Hematopoietic multipotent progenitor cell treated with erythropoietin and hydrocortisone succinate and interleukin-3 and kit ligand, for 17 days (in vitro differentiated cells): ENCODE data around the gene TSPAN18.
"Not testable (repeated sequence)": the region's sequence is repeated elsewhere in the genome, so short reads cannot be mapped to it uniquely, and the experiment has no call there.

Experiments used
- DNase-seq: peaks from one replicate; pipeline ENCODE4 v3.0.0-alpha.2; 2015; ENCODE audit warnings: low spot score

Gene TSPAN18

DNA sequence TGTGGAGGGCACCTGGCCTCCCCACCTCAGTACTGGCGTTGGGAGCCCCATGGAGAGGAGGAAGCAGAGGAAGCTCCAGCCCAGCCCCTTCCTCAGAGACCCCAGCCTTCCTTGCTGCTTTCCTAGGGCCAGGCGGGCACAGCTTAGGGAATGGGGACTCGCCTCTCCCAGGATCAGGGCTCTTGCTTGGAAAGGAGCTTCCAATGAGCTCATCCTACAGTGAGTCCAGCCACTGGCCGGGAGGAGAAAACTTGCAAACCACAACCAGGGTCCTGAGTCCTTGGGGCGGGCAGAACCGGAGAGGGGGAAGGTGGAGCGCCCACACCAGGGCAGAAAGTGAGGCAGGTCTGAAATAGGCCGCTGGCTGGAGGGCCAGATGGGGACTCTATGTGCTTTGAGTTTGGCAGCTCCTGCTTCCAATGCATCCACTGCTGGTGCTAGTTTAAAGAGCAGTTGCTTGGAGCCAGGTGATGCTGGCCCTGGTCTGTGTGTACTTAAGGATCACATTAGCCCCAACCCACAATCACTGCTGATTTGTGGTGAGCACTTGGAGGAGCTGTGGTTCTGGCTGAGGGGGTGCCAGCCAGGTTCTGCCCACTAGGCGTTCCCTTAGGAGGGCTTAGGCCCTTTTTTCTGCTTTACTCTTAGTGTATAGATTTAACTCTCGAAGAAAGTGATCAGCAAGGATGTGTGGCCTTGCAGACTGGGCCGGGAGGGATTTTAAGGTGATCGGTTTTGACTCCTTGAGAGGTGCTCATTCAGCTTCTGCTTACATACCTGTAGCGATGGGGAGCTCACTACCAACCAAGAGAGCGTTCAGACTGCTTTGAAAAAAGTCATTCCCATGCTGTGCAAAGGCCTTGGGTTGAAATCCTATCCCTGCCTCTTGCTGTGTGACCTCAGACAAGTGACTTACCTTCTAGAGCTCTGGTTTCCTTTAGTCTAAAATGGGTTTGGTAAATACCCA, 142.0 kb downstream of the TSPAN18 start:
- DNase-seq, result no peak

DNA sequence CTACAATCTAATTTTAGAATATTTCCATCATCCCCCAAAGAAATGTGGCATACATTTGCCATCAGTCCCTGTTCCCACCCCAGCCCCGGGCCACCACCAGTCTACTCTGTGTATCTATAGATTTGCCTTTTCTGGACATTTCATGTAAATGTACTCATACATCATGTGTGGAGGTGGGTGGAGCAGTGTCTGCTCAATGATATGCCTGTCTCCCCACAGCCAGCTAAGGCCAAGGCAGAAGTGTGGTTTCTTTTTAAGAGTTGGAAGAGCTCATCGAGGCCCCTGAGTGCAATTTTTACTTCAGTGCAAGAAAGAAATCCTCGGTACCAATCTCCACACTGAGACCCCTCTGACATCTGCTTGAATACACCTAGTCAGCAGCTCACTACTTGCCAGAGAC, 143.4 kb downstream of the TSPAN18 start:
- DNase-seq, result no peak

DNA sequence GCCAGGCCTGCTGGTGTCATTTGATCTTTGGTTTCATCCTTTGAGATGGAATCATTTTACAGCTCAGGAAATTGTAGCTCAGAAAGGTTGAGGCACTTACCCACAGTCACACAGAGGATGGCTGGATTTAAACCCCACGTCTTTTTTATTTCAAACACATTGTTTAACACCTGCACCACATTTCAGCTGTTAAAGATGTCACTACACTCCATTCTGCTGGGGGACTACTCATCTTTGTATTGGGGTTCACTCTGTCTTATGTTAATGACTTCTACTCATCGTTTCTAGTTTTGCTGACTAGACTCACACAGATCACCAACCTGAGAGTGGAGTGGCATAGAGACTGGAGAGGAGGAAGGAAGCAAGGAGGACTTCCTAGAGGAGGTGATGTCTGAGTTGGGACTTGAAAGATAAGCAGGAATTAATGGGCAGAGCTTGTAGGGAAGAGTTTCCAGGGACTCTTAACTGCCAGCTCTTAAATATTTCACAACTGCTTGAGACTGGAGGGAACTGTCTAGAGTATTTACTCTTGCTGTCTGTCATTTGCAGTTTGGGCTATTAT, 143.9 kb downstream of the TSPAN18 start:
- no peak for DNase-seq

DNA sequence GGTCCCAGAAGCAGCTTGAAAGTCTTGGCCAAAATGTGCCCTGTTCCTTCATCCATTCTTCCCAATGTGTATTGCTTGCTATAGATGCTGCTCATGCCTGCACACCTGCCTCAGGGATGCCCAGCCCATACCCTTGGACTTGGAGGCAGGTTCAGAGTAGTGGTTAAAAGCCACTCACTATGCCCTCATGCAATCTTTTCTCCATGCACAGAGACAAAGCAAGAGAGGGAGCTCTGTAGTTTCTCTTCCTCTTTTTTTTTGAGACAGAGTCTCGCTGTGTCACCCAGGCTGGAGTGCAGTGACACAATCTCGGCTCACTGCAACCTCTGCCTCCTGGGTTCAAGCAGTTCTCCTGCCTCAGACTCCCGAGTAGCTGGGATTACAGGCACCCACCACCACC, 144.9 kb downstream of the TSPAN18 start:
- DNase-seq, result not testable (repeated sequence)

DNA sequence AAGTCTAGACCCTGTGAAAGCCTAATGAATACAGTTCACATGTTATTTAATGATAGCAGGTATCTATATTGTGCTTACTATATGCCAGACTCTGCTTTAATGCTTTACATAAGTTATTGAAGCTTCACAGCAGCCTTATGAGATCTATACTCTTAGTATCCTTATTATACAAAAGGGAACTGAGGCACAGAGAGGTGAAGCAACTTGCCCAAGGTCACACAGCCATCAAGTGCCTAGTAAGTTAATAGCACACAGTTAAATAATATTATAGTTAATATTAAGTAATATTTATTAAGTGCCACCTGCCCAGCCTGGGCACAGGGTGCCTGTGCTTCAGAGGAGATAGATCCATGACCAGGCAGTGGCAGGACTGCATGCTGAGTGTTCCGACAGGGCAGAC, 145.8 kb downstream of the TSPAN18 start:
- no peak for DNase-seq

DNA sequence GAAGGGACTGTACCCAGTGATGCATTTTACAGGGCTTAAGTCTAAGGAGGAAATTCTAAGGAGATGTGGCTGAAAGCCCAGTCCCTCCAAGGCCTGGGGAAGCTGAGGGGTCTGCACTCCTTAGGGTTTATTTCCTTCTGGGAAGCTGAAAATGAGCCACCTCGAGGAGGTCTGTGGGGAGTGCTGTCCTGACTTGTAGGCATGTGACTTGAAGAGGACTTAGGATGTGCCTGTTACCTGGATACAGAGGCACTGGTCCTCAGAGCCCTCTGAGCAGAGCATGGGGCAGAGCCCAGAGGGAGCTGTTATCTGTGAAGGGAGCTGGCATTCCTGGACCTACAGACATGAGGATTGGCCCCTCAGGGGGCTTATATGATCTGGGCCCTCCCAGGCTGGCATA, 146.8 kb downstream of the TSPAN18 start:
- DNase-seq, result no peak

DNA sequence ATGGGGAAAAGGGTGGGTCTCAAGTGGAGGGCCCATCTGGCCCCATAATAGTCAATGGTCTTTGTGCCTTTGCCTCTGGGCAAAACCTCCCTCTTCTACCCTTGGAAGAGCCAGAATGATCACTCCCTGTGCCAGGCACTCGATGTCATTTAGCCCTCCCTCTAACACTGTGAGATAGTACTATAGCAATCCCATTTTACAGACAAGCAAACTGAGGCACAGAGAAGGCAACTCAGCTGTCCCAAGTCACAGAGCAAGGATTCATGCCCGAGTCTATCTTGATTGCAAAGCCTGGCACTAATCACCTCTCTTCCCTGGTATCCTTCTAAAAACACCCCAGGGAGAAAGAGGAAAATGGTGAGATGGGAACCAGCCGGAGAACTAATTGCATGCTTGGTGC, 147.5 kb downstream of the TSPAN18 start:
- no peak for DNase-seq

DNA sequence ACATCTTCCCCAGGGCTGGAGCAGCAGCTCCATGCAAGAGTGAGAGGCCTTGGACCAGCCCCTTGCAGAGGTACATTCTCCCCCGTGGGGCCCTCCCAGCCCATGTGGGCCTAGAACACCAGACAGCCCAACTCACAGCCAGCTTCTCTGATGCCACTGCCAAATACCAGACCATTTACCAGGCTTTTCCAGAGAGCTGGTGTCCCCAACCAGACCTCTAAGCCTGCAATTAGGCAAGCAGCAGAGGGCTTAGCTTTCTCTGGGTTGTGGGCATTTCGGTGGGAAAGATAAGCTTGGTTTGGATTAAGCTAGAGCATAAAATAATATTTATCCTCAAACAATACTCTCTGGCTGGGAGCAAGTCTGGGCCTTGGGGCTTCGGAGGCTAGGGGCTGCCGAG, 148.3 kb downstream of the TSPAN18 start:
- DNase-seq, result no peak

DNA sequence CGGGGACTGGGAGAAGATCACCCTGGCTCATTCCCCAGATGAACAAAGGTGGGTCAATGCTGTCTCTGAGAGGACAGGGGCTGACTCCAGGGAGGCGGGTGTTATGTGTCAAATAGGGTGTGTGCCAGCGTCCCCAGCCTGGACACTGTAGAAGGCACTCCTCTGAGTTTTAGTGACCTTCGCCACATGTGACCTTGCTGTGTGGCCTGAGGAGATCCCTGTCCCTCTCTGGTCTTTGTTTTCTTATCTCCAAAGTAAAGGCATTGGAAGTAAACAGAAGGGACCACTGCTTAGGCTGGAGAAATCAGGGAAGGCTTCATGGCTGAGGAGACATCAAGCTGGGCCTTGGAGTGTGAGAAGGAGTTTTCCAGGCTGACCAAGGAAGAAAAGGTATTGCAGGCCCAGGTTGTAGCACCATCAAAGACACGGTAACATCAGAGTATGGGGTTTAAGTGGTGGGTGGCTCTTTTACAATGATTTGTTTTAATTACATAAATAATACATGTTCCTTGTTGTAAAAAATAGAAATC, 149.5 kb downstream of the TSPAN18 start:
- no peak for DNase-seq

DNA sequence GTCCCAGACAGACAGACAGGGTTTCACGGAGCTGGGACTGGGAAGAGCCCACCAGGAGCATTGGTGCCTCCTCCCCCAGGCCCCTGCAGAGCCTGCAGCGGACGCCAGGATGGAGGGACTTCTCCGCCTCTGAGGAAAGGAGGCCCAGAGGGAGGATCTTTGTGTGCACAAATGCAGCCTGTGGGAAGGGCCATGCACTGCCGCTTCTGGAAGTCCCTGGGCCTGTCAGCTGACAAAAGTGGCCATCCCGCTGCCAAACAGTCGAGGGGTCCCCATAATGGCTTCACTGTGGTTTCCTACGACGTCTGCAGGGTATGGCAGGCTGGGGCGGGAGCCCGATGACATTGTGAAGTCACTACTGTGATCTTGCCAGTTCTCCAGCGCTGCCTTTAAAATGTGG, 150.1 kb downstream of the TSPAN18 start:
- DNase-seq, result no peak

DNA sequence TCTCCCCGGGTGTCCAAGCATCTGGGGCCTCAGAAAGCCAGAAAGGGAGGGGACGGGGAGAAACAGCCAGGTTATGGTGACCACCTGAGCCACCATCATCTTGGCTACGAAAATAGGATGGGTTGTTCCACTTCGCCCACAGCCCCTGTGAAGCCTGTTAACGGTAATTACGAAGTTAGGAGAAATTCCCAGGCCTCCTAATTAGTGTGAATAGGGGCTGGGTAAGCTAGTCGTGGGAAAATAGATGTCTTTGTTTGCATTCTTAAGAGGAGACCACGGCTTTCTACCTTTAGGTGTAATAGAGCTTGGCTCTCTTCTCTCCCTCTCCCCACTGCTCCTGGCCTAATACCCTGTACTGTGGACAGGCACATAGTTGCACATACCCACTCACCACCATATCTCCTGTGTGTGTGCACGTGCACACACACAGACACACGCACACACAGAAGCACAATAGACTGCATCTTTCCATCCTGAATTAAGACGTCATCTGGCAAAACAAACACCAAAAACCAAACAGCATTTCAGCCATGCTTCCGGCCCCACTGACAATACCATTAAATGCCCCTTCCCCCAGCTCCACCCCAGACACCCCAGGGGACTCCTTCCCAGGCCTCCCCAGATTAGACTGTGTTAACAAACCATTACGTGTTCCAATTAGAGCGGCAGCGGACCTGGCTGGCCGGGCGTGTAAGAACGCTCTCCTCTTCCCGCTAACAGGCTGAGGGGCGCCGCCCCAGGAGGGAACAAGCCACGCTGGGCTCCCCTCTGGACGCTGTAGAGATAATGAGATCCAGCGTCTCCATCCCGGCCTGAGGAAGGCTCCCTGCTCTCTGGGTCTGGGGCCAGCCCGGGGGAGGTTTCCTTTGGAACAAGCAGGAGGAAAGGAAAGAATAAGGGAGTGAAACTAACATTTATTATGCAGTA, 151.1 kb downstream of the TSPAN18 start:
- DNase-seq, result no peak

DNA sequence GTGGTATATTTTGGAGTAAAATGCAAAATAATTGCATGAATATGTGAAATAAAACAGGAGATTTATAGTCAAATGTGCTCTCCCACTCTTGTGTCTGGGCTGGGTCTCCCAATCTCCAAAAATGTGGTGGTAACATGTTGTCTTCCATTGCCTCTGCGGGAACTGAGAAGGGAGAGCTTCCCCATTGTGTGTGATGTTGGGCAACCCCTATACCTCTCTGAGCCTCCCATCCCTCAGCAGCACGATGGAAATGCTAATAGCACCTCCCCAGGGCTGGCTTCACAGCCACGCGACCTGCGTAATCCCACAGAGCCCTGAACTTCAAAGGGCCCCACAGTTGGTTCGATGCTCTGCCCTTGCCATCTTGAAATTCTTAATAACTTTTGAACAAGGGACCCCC, 151.9 kb downstream of the TSPAN18 start:
- no peak for DNase-seq

DNA sequence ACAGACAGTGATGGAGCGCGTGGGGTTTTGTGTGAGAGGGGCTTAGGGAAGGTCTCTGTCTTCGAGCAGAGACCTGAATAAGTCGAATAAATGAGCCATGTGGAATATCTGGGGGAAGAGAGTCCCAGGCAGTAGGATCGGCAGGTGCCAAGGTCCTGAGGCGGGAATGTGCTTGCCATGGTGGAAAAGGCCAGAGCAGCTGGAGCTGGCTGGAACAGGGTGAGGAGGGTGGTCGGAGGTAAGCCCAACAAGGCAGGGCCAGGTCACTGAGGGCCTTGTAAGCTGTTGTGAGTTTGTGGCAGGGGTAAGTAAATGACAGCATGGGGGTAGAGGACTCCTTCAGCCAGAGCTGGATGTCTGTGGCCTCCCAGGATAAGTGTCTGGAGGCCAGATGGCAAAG, 152.7 kb downstream of the TSPAN18 start:
- no peak for DNase-seq

DNA sequence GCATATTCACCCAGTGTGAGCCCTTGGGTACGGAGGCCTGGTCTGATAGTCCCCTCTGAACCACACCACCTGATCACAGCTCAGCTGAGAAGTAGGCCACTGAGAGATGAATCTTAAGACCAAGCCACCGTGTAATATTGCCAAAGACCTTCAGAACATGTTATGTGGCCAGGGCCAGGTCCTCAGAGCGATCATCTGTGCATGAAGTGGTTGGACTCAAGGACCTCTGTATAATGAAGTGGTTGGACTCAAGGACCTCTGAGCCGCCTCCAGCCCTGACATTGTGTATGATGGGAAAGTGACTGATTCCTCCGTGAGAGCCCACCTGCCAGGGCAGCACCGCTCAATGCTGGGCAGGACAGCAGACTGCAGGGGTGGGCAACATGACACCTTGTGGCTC, 153.7 kb downstream of the TSPAN18 start:
- no peak for DNase-seq

DNA sequence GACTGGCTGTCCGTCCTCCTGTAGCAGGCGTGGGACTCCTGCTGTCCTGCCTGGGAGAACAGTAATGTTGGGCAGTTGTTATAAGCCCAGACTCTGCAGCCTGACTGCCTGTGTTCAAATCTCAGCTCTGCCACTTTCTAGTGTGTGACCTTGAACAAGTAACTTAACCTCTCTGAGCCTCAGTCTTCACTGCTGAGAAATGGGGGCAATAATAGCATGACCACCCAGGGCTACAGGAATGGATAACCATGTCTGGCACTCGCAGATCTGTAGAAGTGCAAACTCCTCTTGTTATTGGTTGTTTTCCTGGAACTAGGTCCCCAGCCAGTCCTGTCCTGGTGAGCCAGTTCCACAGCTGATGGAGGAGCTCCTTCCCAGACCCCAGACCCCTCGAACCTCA, 154.2 kb downstream of the TSPAN18 start:
- no peak for DNase-seq

DNA sequence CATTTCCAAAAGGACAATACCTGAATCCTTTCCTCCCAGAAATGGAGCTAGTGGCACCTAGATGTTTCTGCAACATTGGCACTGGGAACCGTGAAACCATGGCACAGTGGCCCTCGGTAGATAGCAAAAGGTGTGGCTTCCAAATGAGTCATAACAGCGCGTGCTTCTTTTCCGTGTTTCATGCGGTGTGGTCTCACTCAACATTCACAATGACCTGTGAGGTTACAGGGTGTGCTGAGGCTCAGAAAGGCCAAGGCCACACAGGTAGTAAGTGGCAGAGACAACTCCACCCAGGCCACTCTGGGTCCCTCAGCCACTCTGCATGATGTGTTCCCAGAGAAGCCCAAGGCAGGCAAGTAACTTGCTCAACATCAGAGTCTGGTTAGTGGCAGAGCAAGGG, 156.5 kb downstream of the TSPAN18 start:
- DNase-seq, result no peak

DNA sequence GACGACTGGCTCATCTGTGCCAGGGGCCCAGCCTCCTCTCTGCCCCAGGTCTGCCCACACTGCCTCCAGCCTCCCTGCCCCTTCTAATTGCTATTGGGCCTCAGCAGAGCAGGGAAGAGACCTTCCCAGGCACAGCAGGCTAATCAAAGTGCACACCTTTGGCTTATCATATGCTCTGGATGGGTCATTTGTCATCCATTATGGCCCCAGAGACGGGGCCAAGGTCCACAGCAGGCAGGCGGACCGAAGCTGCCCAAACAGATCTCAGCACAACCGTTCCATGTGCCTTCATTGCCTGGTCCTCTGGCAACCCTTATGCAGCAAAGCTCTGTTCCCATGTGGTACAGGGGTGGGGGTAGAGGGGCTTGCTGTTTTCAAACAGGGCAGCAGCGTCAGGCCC, 157.3 kb downstream of the TSPAN18 start:
- DNase-seq, result no peak

DNA sequence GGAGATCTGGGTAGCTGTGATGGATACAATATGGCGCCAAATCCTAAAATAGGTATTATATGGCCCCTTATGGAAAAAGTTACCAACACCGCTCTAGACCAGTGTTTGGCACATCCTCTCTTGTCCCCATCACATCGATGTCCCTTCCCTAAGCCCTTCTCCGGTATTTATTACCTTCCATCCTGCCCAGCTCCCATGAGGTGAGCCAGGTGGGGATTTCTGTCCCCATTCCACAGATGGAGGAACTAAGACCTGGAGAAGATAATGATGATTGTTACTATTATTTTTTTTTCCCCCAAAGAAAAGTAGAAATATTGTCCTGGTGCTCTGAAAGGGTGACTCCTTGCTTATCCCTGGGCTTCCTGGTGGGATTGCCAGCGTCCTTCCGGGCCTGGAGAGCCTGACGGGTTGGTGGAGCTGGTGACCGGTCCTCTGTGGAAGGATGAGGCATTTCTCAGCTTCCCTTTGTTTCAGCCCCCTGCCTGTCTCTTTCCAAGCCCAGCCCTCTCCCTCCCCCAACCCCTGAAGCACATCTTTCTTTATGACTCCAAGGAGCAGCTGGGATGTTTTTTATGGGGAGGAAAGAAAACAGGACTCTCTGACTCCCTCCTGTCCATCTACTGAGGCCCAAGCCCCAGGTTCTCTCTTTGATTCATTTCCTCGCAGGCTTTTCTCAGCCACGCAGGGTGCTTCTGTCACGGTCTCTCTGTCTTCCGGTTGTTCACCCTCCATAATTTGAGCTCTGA, 158.5 kb downstream of the TSPAN18 start:
- no peak for DNase-seq

DNA sequence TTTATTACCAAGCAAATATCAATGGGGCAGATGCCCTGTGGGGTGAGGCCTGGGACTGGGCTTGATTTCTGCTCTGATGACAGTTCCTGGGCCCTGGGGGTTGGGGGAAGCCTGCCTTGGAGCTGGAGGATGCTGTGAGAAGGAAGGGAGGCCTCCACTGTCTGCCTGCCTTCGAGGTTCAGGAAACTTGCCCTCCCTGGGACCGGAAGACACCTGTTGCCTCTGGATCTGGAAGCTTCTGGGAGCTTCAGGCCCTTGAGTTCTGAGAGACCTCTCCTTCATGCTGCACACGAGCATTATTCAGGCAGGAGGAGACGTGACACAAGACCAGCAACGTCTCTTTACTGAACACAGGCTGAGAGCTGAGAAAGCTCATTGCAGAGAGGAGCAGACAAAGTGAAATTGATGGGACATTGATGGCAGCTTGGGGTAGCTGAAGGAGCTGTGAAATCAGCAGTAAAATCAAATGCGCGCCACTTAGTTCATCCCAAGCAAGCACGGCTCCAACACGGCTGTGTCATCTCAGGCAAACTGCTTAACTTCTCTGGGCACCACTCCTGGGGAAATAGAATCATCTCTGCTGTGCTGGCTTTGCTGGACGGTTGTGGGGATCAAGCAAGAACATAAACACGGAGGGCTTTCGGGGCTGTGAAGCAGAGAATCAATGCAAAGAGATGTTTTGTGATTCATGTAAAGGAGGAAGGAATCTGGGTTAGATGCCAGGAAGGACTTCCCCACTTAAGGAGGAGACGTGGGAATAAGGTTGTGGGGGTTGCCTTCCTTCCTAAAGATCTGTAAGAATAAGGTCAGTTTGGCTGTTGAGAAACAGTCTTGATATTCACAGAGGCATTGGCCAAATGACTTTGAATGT, 159.4 kb downstream of the TSPAN18 start:
- DNase-seq, result no peak

DNA sequence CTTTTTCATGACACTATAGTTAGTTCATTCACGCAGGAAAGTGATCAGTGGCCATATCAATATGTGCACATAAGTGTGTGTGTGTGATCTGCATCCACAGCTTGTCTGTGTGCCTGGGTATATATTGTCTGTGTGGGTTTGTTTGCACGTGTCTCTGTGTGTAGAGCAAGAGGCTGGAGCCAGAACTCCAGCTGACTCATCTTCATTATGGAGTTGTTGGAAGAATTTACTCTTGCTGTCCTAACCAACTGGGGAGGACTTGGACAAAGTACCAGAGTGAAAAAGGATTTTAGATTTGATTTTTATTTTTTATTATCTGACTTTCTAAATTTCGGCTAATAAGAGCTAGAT, 160.0 kb downstream of the TSPAN18 start:
- DNase-seq, result no peak

DNA sequence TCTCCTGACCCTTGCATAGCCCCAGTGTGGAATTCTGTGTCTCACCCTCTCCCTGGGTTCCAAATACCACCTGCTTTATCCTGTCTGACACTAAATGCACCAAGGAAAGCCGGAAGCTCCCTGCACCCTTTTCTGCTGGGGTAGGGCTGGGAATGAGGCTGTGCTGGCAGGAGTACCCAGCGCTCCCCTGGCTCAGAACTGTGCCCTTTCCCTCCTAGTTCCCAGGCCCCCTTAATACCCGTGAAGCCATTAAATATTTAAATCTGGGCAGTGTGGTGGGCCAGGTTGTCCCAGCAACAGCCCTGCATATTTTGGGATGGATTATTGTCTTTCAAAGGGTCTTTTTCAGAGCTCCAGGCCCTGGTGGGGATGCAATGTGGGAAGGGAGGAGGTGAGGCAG, 160.9 kb downstream of the TSPAN18 start:
- no peak for DNase-seq
